Measurements from ENCODE around the gene MTARC1. TPM values are rescaled to one million over a fixed set of nuclear protein-coding genes. Genes with fewer than 3 reads are reported as not detected.

MTARC1 gene
- total and polyA plus RNA-seq, 9 of the 15 experiments (the other 6 are each of a cell fraction or from before 2014, with no cell fraction given), result 0.07 to 0.14 (median 0.11) TPM; not detected in 6

DNA sequence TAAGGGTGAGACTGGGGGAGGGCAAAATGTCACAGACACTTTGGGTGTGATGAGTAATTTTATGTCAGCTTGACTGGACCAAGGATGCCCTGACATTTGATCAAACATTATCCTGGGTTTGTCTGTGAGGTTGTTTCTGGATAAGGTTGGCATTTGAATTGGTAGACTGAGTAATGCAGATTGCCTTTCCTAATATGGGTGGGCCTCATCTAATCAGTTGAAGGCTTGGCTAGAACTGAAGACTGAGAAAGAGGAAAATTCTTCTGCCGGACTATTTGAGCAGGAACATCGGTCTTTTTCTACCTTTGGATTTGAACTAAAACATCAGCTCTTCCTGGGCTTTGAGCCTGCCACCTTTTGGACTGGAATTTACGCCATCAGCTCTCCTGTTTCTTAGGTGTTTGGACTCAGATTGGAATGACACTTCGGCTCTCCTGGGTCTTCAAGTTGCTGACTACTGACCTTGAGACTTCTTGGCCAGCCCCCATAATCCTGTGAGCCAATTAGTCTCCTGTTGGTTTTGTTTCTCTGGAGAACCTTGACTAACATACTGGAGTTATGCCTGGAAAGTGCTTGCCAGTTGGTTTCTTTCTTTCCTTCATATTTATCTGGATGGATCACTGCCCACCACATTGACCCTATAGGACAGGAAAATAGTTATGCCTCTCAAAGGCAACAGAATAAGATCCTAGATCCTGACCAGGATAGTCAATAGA, 47.6 kb downstream of the MTARC1 start:
- no peak for FAIRE-seq
- no peaks in the 10 kb centered on the region for H3K36me3 ChIP-seq (ENCODE audit: control insufficient read depth, insufficient read depth, low read length)
- in situ Hi-C loops (cut with MboI), result no loop called here

More for the DNA sequence above, 47.6 kb downstream of the MTARC1 start:
- Histone ChIP-seq H3K4me3 (no peak overlapping the region), H2AFZ (ENCODE audit: low read depth, low read length) (no peak overlapping the region), H3K9me3 (replicated peaks; ENCODE audit: control insufficient read depth, insufficient read depth, low read depth, low read length) (no peaks in the 10 kb centered on the region), H3K4me2 (ENCODE audit: insufficient read depth, low read length) (no peak overlapping the region), H3K27ac (ENCODE audit: extremely low read depth, low read depth, low read length) (no peak overlapping the region), H3K9ac (ENCODE audit: insufficient read depth in 1 of 2, low read depth in 2 of 2, low read length in 2 of 2) (no peak overlapping the region), H3K9me1 (ENCODE audit: control insufficient read depth, insufficient read depth, low read length) (no peaks in the 10 kb centered on the region), H3K4me1 (replicated peaks in 1 of 2; ENCODE audit: control insufficient read depth in 2 of 2, insufficient read depth in 2 of 2, low read length in 2 of 2) (no peaks in the 10 kb centered on the region), H4K20me1 (replicated peaks; ENCODE audit: control insufficient read depth, insufficient read depth, low read length) (no peaks in the 10 kb centered on the region), H3K79me2 (ENCODE audit: control insufficient read depth, insufficient read depth, low read length) (no peaks in the 10 kb centered on the region), H3K27me3 (ENCODE audit: control insufficient read depth in 2 of 2, insufficient read depth in 2 of 2, low read length in 2 of 2) (no peaks in the 10 kb centered on the region)
- TF ChIP-seq CREBBP (IDR thresholded peaks at IDR 0.05; ENCODE audit: low read depth, low read length) (no peak), CHD1 (IDR thresholded peaks at IDR 0.05; ENCODE audit: low read length) (no peak), ZNF253 (CRISPR knock-in tag; conservative IDR thresholded peaks at IDR 0.05) (no peak), BRF1 (IDR thresholded peaks at IDR 0.05; ENCODE audit: borderline replicate concordance, extremely low read depth, insufficient read length) (no peak), HNRNPH1 (optimal IDR thresholded peaks at IDR 0.05; ENCODE audit: low read depth, low read length) (no peak), RBM25 (IDR thresholded peaks at IDR 0.05; ENCODE audit: low read depth, low read length, severe bottlenecking) (peak; percentile 30), E2F3 (CRISPR knock-in tag; IDR thresholded peaks at IDR 0.05) (no peak), ZNF134 (CRISPR knock-in tag; conservative IDR thresholded peaks at IDR 0.05) (peak; percentile 97), ETS2 (tag; IDR thresholded peaks at IDR 0.05; ENCODE audit: borderline replicate concordance, poor library complexity, severe bottlenecking) (no peak)
- ATAC-seq (no peak), DNase-seq (ENCODE audit: extremely low read depth in 1 of 4, low spot score in 3 of 4) (no peak)
- POLR2A ChIA-PET, result no interaction called here
- CTCF ChIA-PET (ENCODE audit: low intra/inter-chr PET ratio), result no interaction called here
- intact Hi-C loops (cut with micrococcal nuclease), result no loop called here
- BruUV-seq (replicated peaks), result no TSS peak
- WGBS (ENCODE audit: insufficient coverage, low coverage, missing lambda C conversion rate), result 0% methylated on average over 4 of the region's 4 CpGs

Other genes starting within 250 kb of the MTARC1 start
- gene C1orf115, start 96.5 kb upstream of the MTARC1 start, total RNA-seq (2014; rRNA removed), result not detected in 2 replicates
- gene C1orf115, start 96.5 kb upstream of the MTARC1 start, total RNA-seq (2014; rRNA removed; fragmentation: Illumina TruSeq; extraction: Trizol), result not detected in 2 replicates
- not detected in 2 replicates for gene C1orf115, start 96.5 kb upstream of the MTARC1 start, total RNA-seq (2015; rRNA removed; fragmentation: Illumina TruSeq; extraction: Trizol)
- 0.09 TPM in 1 of 2 replicates, not detected in the other for gene C1orf115, start 96.5 kb upstream of the MTARC1 start, total RNA-seq (2021)
- gene C1orf115, start 96.5 kb upstream of the MTARC1 start, polyA plus RNA-seq (2011; rRNA removed), result not detected in 2 replicates
- not detected in 2 replicates for gene C1orf115, start 96.5 kb upstream of the MTARC1 start, polyA plus RNA-seq (2014; fragmentation: Illumina TruSeq; extraction: Trizol)
- gene C1orf115, start 96.5 kb upstream of the MTARC1 start, polyA plus RNA-seq (2014; fragmentation: Nextera tagmentation; extraction: Ambion mirVana), result not detected
- gene C1orf115, start 96.5 kb upstream of the MTARC1 start, polyA plus RNA-seq (2014; rRNA removed), result not detected in 2 replicates
- not detected in 2 replicates for gene MTARC2, start 38.6 kb upstream of the MTARC1 start, total RNA-seq (2014; rRNA removed)
- gene MTARC2, start 38.6 kb upstream of the MTARC1 start, total RNA-seq (2014; rRNA removed; fragmentation: Illumina TruSeq; extraction: Trizol), result not detected in 2 replicates
- not detected in 2 replicates for gene MTARC2, start 38.6 kb upstream of the MTARC1 start, total RNA-seq (2015; rRNA removed; fragmentation: Illumina TruSeq; extraction: Trizol)
- 0.11 and 0.35 TPM in 2 replicates for gene MTARC2, start 38.6 kb upstream of the MTARC1 start, total RNA-seq (2021)
- gene MTARC2, start 38.6 kb upstream of the MTARC1 start, polyA plus RNA-seq (2011; rRNA removed), result not detected in 2 replicates
- gene MTARC2, start 38.6 kb upstream of the MTARC1 start, polyA plus RNA-seq (2014; fragmentation: Illumina TruSeq; extraction: Trizol), result not detected in 2 replicates
- gene MTARC2, start 38.6 kb upstream of the MTARC1 start, polyA plus RNA-seq (2014; fragmentation: Nextera tagmentation; extraction: Ambion mirVana), result under 1 TPM in 1 of 2 experiments, not detected in 1; 0.03 TPM
- gene MTARC2, start 38.6 kb upstream of the MTARC1 start, polyA plus RNA-seq (2014; rRNA removed), result not detected in 2 replicates
- 2.2 and 2.6 TPM in 2 replicates for gene HLX, start 92.5 kb downstream of the MTARC1 start, total RNA-seq (2014; rRNA removed)
- gene HLX, start 92.5 kb downstream of the MTARC1 start, total RNA-seq (2014; rRNA removed; fragmentation: Illumina TruSeq; extraction: Trizol), result 0.69 and 0.70 TPM in 2 replicates
- gene HLX, start 92.5 kb downstream of the MTARC1 start, total RNA-seq (2015; rRNA removed; fragmentation: Illumina TruSeq; extraction: Trizol), result 1.2 and 1.7 TPM in 2 replicates
- gene HLX, start 92.5 kb downstream of the MTARC1 start, total RNA-seq (2021), result 2.3 and 3.0 TPM in 2 replicates
- gene HLX, start 92.5 kb downstream of the MTARC1 start, polyA plus RNA-seq (2011; rRNA removed), result 0.05 and 0.21 TPM in 2 replicates
- 1.6 and 2.8 TPM in 2 replicates for gene HLX, start 92.5 kb downstream of the MTARC1 start, polyA plus RNA-seq (2014; fragmentation: Illumina TruSeq; extraction: Trizol)
- under 1 TPM; 0.10 TPM for gene HLX, start 92.5 kb downstream of the MTARC1 start, polyA plus RNA-seq (2014; fragmentation: Nextera tagmentation; extraction: Ambion mirVana)
- 1.7 and 2.4 TPM in 2 replicates for gene HLX, start 92.5 kb downstream of the MTARC1 start, polyA plus RNA-seq (2014; rRNA removed)